Mesenteric fat pad (tissue), 1 donor: ENCODE data around the gene KCNN3. TPM values are rescaled to one million over a fixed set of nuclear protein-coding genes. Genes with fewer than 3 reads are reported as not detected.

Experiments
- DNase-seq: peaks from one replicate; pipeline ENCODE4 v3.0.0-alpha.2; 2020; ENCODE audit warnings: low spot score
- total RNA-seq: library from RNA; stranded (reverse); fragmentation: NEBNext Ultra II Directional; extraction: Animal tissue kit (Norgen Biotek cat#: 25700); gene quantifications from one replicate; pipeline ENCODE4 v1.2.1, GENCODE V29; 2021
- donor health status: DM: yes; HTN: yes; CAD: no.

KCNN3 gene
- total RNA-seq, 1 donor from 2014 or later: 0.96 TPM

DNA sequence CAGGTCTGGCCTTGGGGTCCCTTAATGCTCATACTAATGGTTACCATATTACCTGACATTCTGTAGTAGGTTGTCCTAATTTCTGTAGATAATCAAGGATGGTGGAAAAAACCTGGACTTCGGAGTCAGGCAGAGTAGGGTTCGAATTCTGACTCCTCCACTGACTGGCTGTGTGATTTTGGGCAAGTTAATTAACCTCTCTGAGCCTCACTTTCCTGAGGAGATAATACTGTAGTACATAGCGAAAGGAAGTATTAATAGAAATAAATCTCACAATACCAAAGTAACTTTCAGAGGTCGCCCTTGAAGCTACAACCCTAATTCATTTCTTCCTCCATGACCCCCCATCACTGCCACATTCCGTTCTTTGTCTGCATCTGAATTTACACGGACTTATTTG, 72.9 kb downstream of the KCNN3 start:
- DNase-seq: no peak

DNA sequence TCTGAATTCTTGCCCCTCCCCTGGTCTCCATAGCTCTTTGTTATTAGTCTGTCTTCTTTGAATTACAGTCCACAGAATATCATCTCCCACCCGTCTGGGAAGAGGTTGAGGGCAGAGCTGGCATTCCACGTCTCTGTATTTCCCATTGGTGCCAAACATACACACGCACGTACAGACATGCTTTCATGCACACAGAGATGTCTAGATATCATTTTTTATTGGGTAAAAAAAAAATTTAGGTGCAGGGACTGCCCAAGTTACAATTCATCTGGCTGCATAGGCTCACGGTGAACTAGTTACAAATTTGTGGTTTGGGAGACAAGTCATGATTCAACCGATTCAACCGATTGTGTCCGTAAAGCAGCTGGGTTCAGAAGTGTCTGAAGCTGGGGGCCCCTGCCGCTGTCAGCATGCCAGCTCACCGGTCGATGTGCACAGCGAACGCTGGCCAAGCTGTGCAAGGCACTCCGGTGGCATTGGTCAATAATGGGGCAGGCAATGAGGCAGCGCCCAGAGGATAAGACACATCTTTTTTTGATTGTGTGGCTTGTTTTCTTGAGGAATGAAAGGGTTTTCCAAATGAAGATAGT, 73.7 kb downstream of the KCNN3 start:
- no peak for DNase-seq

DNA sequence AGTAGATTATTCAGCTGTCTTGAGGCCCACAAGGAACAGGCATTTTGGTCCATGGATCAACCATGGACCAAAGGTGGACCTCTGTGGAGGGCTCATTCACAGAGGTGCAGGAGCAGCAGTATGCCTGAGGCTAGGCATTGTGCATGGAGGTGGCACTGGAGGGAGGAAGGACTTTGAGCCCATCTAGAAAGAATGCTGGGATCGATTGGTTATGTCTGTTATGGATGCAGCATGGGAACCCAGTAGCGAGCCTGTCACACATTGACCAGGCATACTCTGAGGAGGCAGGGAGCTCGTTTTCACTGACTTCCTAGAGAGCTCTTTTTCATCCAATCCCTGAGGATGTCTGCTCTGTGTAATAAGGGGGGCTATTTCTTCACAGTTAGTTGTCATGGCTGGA, 75.5 kb downstream of the KCNN3 start:
- no peak for DNase-seq

DNA sequence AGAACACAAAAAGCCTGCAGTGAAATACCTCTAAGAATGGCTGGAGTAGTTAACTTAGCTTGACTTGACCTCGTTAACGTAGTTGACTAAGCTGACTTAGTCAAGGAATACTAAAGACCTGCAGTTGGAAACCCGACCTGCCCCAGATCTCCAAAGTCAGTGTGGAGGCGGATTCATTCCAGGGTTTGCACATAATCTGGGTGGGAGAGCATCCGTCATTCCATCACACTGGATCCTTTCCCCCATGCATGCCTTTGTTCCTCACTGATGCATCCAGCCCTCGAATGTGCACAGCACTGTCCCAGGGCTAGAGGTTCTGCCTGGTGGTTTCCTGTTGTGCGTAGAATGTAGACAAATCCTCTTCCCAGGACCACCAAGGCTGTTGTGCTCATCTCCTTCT, 76.4 kb downstream of the KCNN3 start:
- no peak for DNase-seq

DNA sequence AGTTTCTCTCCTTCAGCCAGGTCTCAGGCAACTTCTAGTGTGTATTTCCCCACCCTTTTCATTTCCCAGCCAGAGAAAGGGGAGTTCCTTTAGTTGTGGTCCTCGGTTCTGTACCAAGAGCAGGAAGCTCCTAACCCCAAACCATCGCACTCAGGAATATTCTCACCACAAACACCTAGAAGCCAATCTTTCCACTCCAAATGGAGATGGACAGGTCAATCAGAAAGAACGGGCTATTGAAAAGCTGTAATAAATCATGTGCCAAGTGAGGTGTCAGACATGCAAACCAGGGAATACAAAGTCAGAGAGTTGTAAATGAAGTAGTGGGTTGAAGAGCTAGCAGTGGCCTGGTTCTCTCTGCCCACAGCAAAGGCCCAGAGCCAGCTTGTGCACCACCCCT, 77.2 kb downstream of the KCNN3 start:
- DNase-seq: no peak

DNA sequence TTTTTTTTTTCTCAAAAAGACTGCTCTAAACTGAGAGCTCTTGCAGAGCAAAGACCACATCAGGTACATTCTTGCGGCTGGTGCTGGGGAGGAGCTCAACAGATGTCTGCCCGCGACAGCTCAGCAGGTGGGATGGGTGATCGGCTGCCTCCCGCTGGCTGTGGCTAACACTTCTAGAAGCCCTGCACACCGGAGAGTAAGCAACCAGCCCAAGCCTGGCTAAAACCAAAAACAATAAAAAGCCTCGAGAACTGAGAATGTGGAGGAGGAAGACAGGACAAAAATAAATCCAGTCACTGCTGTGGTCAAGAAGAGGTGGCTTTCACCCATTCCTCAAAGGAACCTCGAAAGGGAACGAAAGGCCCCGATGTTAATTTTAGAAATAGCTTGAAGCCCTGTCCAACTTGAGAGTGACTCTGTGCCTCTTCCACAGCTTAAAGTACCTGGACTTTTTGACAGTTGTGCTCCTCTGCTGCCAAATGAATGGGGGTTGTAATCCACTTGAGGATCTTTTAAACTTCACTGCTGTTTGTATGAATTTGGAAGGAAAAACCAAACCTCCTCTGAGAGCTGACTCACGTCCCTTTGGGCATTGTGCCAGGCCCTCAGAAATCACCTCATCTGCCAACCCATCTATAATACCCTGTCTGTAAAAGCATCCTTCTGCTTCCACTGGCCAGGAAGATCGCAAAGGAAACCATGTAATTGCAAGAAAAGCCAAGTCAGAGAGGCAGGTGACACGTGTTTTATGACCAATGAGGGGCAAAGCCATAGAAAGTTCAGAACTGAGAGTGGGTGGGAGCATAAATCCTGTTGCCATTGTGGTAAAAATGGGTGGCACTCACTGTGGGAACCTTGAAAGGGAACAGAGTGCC, 78.6 kb downstream of the KCNN3 start:
- no peak for DNase-seq

DNA sequence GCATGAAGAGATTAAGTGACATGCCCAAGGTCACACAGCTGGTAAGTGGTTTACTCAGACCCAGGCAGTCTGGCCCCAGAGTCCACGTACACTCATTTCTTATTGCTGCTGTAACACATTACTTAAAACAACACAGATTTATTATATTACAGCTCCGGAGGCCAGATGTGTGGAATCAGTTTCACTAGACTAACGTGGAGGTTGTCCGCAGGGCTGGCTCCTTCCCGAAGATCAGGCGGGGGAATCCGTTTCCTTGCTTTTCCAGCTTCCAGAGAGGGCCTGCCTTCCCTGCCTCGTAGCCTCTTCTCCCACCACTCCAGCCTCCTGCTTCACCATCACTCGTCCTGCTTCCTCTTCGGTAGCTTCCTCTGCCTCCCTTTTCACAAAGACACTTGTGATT, 81.2 kb downstream of the KCNN3 start:
- DNase-seq: no peak

DNA sequence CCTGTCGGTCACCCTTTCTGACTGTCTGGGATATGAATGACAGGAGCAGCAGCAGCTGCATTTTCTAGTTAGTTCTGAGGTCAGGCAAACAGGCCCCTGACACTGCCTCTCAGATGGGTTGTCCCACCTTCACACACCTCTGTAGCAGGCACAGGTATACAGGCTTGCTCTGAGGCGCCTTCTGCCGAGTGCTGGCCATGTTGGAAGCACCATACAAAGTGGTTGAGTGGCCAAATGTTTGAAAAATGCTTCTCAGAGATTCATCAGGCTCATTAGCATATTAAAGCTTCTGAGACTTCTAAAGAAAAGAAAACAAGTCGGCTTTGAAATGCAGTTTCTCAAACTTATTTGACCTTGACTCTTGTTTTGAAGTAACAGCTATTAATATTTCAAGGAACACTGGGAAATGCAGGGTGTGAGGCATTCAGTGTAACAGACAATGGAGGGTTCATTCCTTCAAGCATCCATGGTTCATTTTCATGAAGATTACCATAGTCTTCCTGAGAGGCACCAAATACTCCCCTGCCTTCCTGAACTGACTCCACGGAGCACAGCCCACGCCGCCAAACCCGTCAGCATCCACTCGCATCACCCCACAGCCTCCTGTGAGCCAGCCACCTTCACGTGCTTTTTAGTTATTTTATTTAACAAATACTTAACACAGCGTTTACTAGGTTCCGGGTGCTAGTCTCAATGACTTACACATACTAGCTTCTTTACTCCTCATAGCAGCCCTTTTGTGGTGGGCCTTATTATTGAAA, 81.8 kb downstream of the KCNN3 start:
- DNase-seq: no peak

DNA sequence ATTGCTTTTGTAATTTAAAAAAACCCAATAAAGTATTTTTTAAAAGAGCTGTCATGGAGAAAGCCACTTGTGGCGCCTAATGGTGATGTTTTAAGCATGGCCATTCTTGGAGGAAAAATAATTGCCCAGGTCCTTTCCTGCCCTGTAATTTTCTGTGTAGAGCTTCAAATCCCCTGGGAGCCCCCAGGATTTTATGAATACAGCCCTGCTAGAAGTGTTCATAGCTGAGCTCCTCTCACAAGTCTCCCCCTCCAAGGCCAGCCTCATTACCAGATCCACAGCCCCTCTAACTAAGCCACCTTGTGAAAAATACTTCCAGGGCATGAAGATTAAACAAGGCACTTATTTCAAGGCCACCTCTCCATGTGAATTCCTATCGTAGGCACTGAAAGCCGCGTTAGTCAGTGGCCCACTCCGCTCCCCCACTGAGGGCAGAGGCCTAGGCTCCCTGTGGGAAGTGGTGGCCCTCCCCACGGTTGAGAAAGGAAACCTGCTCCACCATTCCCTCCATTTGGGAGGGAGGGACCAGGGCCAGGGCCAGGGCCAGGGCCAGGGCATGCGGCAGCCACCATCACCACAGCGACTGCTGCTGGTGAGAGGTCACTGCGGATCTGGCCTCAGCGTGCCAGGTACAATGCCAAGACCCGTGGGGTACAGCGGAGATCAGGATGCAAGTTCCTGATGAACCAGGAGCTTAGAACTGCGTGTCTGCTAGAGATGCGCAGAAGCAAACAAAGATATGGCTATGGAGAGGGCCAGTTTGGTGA, 83.1 kb downstream of the KCNN3 start:
- no peak for DNase-seq

DNA sequence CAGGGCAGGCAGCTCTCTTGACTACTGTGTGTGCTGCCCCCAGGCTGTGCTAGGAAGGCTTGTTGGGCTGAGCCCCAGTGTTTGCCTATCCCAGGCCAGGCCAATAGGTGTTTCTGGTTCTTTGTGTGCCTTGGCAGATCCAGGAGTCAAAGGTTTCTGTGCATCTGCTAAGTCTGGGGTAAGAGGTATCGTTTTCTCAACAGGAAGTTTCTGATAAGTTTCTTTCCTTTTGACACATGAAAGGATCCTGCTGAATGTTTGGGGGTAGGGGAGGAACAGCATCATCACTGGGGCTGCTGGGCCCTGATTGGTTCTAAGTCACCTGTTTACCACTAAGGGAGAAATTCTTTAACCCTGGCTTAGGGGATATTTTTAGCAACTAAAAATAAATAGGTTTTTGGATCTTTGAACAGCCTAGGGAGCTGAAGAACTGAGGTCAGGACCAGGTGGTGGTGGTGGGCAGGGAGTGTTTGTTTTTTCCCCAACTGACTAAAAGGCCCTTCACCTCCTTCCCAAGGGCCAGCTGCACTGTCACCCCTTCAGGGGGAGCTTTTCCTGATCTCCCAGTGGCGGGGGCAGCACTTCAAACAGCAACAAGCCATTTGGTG, 85.1 kb downstream of the KCNN3 start:
- DNase-seq: no peak

DNA sequence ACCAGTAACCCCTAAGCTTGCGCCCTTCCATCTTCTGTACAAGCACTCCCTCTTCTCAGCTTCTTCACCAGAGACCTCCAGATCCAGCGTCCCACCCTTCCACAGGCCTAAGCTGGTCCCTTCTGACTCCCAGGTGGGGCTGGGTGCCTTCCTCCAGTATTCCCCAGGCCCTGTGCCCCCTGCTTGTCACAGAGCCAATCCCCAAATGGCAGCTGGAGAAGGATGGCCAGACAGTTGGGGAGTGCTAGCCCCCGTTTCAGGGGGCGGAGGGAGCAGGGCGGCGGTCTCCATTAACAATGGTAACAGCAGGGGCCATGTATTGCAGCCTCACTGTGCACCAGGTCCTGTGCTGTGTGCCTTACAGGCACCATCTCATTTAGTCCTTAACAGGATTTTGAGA, 85.7 kb downstream of the KCNN3 start:
- no peak for DNase-seq

DNA sequence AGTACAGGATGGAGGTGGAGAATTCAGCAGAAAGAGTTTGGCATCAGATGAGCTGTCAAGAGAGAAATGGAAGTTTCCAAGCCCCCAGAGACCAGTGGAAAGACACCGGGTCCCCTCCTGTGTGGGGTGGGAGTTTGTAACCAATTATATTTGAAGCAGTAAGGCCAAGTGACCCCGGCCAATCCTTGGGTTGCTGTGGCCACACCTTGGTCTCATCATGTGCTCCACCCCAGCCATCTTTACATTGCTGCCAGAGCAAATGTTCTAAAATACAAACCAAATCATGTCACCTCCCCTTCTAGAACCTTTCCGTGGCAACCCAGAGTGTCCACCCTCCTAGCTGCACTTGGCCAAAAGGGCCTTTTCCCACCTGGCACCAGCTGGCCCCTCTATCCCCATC, 86.1 kb downstream of the KCNN3 start:
- no peak for DNase-seq

DNA sequence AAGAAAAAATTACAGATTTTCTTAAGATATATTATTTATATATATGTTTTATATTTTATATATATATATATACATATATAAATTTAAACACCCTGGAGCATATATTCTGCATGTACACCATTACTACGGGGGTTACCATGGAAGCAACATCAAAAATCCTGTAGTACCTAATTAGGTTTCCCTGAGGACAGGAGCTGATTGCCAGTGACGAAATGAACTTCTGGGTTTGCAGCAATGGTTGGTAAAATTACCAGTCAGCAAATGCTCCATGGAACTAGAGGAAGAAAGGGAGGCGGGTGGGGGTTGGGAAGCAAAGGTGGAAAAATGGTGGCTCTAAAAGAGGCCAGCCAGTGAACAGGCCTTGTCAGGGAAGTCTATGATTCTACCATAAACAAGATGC, 89.5 kb downstream of the KCNN3 start:
- DNase-seq: no peak

DNA sequence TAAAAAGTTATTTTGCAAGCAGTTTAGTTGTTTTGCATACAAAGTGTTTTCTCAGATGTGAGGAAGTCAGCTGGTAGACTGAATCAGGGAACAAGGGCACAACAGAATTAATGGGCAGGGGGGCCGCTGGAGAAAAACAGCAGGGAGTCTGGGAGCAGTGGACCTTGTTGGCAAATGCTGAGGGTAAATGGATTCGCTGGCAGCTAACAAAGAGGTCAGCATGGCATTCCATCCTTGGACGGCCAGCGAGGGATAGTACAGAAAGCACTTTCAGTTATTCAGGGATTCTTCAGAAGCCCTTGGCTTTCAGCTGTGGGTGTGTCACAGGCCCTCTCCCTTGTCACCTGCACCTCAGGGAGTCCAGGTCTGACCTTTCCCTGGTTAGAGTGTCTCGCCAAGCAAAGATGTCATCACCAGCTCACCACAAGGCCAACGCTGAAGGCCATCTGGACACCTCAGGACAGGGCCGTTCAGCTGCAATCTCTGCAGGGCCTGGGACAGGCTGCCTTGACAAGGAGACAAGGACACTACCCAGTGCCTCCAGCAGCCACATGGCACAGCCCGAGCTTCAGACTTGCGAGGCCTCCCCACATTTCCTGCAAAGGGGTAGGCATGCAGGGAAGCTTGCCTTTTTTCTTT, 90.4 kb downstream of the KCNN3 start:
- DNase-seq: peak; percentile 74

DNA sequence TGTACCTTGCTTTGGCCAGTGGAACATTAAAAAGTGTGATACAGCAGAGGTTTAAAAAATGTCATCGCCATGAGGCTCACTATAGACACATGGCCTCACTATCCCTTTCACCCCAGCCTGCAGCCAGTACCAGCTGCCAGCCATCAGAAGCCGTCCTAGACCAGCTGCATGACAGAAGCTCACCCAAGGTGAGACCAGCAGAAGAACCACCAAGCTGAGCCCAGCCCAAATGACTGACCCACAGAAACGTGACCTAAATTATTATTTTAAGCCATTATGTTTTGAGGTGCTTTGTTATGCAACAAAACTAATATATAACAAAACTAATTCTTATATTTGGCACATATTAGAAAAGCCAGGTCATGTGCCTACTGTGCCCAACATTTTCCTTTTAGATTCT, 91.1 kb downstream of the KCNN3 start:
- no peak for DNase-seq

DNA sequence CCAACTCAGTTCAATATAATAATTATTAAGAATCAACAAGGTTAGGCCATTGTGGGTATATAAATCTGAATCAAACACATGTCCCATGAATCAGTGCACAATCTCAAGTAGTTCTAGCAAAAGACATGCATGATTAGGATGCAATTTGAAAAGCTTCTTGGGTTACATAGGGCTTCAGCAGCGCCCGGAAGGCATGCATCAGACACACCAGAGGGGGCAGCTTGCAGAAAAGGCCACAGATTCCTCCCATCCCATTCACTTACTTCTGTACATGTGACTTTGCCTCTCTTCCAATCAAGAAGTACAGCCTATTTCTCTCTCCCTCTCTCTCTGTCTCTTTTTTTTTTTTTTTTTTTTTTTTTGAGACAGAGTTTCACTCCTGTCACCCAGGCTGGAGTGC, 91.8 kb downstream of the KCNN3 start:
- DNase-seq: no peak

DNA sequence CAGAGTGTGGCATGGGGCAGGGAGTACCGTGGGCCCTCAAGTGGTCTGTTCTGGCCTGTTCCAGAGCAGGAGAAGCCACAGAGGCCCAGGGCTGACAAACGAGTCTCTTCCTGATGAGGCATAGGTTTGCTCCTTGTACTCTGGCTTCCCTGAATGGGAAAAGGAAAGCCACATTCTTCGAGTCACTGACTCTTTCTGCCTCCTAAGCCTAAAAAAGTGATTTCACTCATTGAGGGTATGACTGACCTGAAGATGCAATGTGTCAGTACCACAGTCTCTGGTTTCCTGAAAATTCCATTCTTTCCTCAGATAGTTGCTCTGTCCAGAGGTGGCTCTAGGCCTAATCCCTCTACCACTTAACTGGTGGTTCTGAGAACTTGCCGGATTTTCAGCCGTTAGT, 92.3 kb downstream of the KCNN3 start:
- no peak for DNase-seq

DNA sequence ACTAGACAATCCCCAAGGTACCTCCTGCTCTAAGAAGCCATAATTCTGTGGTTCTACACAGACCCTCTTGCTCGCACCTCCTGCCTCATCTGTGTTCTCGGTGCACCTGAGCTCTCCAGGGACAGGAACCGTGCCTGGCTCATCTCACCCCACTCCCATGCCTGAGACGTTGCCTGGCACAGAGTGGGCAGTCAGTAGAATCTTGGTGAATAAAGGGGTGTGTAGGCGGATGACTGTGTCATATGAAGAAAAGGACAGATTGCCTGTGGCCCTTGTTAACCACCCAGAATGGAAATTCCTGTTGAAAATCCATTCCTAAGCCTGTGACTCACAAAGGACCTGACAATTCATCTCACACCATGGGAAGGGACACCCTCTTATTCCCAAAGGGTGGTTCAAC, 92.9 kb downstream of the KCNN3 start:
- no peak for DNase-seq

DNA sequence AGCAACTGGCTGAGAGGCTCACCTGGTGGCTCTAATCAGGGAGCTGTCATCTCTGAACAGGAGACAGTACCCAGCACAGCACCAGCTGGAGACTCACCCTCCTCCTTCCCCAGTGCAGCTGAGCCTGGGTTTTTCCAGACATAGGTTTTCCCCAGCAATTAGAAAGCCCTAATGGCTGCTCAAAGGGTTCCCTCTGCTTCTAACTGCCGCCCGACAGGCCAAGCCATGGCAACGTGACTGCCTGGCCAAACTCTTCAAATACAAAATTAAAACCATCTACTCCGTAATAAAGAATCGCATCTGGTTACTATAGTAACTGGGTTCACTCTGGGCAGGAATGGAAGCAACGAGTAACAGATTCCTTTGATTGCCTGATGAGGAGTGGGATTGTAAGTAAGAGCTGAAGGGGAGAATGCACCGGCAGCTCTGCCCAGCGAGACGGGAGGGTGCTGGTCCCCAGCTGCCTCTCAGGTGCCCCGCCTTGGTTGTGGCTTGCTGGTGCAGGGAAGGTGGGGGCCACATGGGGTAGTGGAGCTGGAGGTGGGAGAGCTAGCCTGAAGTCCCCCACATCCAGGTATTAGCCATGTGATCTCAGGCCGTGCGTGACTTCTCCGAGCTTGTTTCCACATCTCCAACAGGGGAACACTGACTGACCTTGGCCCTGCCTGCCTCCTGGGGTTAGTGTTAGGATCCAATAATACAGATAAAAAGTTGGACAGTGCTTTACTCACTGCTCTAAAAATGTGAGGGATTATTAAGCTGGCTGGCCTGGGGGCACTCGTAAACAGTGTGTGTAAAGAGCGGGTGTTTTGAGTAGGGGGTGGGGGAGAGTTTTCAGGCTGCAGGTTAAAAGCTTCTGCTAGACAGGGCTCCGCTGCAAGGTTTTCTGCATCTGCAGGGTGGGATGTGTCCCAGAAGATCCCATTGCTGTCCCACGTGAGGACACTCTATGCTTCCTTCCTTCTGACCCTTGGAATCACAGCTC, 94.2 kb downstream of the KCNN3 start:
- DNase-seq: peak; percentile 68
